Globus pallidus (tissue), 1 donor: ENCODE results near the gene SMIM22.

Experiments used
- DNase-seq: peaks from one replicate; pipeline ENCODE4 v3.0.0-alpha.2; 2015; ENCODE audit warnings: low spot score

The SMIM22 gene

GRCh38 chr16:4814542-4815173 is 19.5 kb downstream of the SMIM22 start:
- DNase-seq = no peak

- DNase-seq = no peak
Measured at GRCh38 chr16:4820652-4821051, 25.5 kb downstream of the SMIM22 start.

- DNase-seq = no peak
Measured at GRCh38 chr16:4825196-4825595, 30.0 kb downstream of the SMIM22 start.

GRCh38 chr16:4826526-4826925 is 31.4 kb downstream of the SMIM22 start:
- no peak for DNase-seq

- no peak for DNase-seq
Measured at GRCh38 chr16:4826980-4827379, 31.8 kb downstream of the SMIM22 start.

GRCh38 chr16:4828567-4829321 is 33.6 kb downstream of the SMIM22 start:
- no peak for DNase-seq

GRCh38 chr16:4830408-4830807 is 35.2 kb downstream of the SMIM22 start:
- DNase-seq = no peak

- DNase-seq = no peak
Measured at GRCh38 chr16:4831616-4832015, 36.4 kb downstream of the SMIM22 start.

- DNase-seq = no peak
Measured at GRCh38 chr16:4832698-4833343, 37.7 kb downstream of the SMIM22 start.

GRCh38 chr16:4833584-4833983 is 38.4 kb downstream of the SMIM22 start:
- DNase-seq = no peak

GRCh38 chr16:4836727-4837126 is 41.6 kb downstream of the SMIM22 start:
- DNase-seq = no peak

- DNase-seq = no peak
Measured at GRCh38 chr16:4837733-4838501, 42.7 kb downstream of the SMIM22 start.

- no peak for DNase-seq
Measured at GRCh38 chr16:4839942-4840341, 44.8 kb downstream of the SMIM22 start.

GRCh38 chr16:4840984-4841383 is 45.8 kb downstream of the SMIM22 start:
- no peak for DNase-seq
